Small intestine (tissue), 7 donors: Measurements from ENCODE around the gene PGAP3. TPM values are rescaled to one million over a fixed set of nuclear protein-coding genes. Genes with fewer than 3 reads are reported as not detected.

Experiments used
- DNase-seq, 2 donors: peaks; one replicate each; pipeline versions ENCODE4 v3.0.0 to v3.0.0-alpha.2; 2013
- FAIRE-seq: peaks from 2 replicates; lab custom pipeline; 2012; peaks lifted over from hg19 to GRCh38; lab: Jason Lieb, UNC
- H3K27ac ChIP-seq, 3 donors: one replicate each; pipeline ENCODE4 v1.5.1; 2013; ENCODE audit warnings: low read length in 2 of 3, mild to moderate bottlenecking in 2 of 3, control low read depth in 1 of 3, inconsistent platforms in 1 of 3, low read depth in 1 of 3, moderate library complexity in 1 of 3
- H3K27me3 ChIP-seq, 3 donors: one replicate each; pipeline ENCODE4 v1.6.1; 2013; ENCODE audit warnings: low read length in 3 of 3, inconsistent platforms in 1 of 3; ENCODE audit not compliant: control insufficient read depth in 3 of 3, insufficient read depth in 3 of 3
- H3K36me3 ChIP-seq, 3 donors: one replicate each; pipeline ENCODE4 v1.6.1; 2013; ENCODE audit warnings: low read length in 3 of 3, inconsistent platforms in 1 of 3, low read depth in 1 of 3, mild to moderate bottlenecking in 1 of 3, moderate library complexity in 1 of 3; ENCODE audit not compliant: control insufficient read depth in 3 of 3, insufficient read depth in 2 of 3
- H3K4me1 ChIP-seq, 3 donors: one replicate each; pipeline ENCODE4 v1.6.1; 2013; ENCODE audit warnings: low read length in 2 of 3, inconsistent platforms in 1 of 3, low read depth in 1 of 3, mild to moderate bottlenecking in 1 of 3, moderate library complexity in 1 of 3; ENCODE audit not compliant: control insufficient read depth in 3 of 3, insufficient read depth in 2 of 3
- H3K4me3 ChIP-seq, 3 donors: one replicate each; pipeline ENCODE4 v1.5.1; 2013; ENCODE audit warnings: low read length in 3 of 3, control low read depth in 1 of 3, inconsistent platforms in 1 of 3, low read depth in 1 of 3, mild to moderate bottlenecking in 1 of 3, moderate library complexity in 1 of 3
- H3K9me3 ChIP-seq, 2 donors: one replicate each; pipeline ENCODE4 v1.6.1; 2013; ENCODE audit warnings: low read depth in 1 of 2, low read length in 1 of 2; ENCODE audit not compliant: control insufficient read depth in 2 of 2, insufficient read depth in 1 of 2
- WGBS, 3 donors: extraction: QIAGEN DNeasy Blood & Tissue Kit; methylation state at CpG; one replicate each; pipeline ENCODE4 v1.1.7; 2013; 5-methylcytosine and 5-hydroxymethylcytosine counted together
- polyA plus RNA-seq, 4 donors: library from polyadenylated mRNA; stranded (reverse) in 3 of 4; unstranded in 1 of 4; fragments of 200-250 nt in 3 of 4; fragments of 120-200 nt in 1 of 4; gene quantifications; one replicate each; pipeline versions ENCODE4 v1.2.1 to v1.2.3, GENCODE V29; 2013
- donor health status: healthy with polysubstance abuse.
- donor health status: control.
- donor health status: control.
- donor health status: Bipolar disorder and iron deficiency.
- donor health status: healthy.

PGAP3 gene
- polyA plus RNA-seq, 4 donors: 20.6 to 41.1 (median 28.6) TPM

DNA sequence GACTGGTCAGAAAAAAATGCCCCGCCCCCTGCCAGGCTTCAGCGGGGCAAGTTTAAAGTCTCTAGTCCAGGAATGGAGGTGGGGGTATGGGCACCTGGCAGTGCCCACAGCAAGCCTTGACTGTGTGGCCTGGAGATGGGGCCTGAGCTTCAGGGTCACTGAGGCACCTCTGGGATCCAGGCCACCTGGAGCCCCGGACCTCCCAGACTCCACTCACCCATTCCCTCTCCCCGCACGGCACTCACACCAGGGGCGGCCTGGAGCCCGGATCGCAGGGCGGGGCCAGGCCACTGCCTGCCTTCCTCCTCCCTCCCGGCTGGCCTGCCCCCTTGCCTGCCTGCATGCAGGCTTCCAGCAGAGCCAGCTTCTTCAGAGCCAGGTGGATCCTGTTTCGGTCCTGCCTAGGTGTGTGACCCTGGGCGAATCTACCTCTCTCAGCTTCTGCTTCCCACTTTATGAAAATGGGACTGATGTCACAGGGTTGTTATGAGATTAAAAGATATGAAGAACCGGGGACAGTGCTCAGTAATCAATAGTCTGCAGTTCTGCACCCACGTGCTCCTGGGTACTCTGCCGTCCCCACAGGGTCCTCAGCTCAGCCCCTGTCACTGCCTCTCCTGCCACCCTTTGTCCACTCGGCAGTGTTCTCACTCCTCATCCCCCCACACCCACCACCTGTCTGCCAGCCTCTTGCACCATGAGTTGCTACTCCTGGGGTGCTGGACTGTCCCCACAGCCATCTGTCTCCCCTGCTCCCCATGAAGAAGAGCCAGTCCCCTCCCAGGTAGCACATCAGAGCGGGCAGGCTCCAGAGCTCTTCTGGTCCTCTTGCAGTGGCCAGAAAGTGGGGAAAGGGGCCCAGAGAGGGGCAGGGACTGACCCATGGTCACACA is 23.9 kb downstream of the PGAP3 start:
- no peak overlapping the region for H3K4me3 ChIP-seq
- peaks cover 0 to 4% of the 10 kb centered on the region in 2 donors for H3K9me3 ChIP-seq
- peaks cover 15 to 46% (median 20%) of the 10 kb centered on the region in 3 donors for H3K36me3 ChIP-seq
- peaks cover 0 to 22% (median 3%) of the 10 kb centered on the region in 3 donors for H3K27me3 ChIP-seq
- DNase-seq (peak; percentile 55 to 81), FAIRE-seq (no peak)
- WGBS, 3 donors: 15 to 47% (median 28%) methylated on average over 16 to 17 of the region's 17 CpGs
- peaks cover 0 to 36% (median 10%) of the 10 kb centered on the region in 3 donors for H3K4me1 ChIP-seq
- no peak overlapping the region for H3K27ac ChIP-seq

DNA sequence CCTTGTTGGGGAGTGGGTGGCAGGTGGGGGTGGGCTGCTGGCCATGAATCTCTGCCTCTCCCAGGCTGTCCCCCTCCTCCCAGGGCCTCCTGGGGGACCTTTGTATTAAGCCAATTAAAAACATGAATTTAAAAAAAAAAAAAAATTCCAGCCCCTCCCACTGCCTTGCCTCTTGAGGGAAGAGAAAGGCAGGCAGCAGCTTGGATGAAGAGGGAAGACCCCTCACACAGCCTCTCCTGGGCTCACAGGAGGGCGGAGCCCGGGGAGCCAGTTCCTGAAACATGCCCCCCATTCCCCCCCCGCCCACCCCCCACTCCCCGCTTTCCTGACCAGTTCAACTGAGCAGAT is 24.5 kb downstream of the PGAP3 start:
- H3K27me3 ChIP-seq: peaks cover 0 to 17% (median 2%) of the 10 kb centered on the region in 3 donors
- peaks cover 0 to 4% of the 10 kb centered on the region in 2 donors for H3K9me3 ChIP-seq
- no peak overlapping the region for H3K27ac ChIP-seq
- FAIRE-seq (no peak), DNase-seq (no peak)
- H3K36me3 ChIP-seq: peaks cover 15 to 52% (median 23%) of the 10 kb centered on the region in 3 donors
- peaks cover 0 to 32% (median 10%) of the 10 kb centered on the region in 3 donors for H3K4me1 ChIP-seq
- no peak overlapping the region for H3K4me3 ChIP-seq
- 33 to 59% (median 53%) methylated on average over 3 to 4 of the region's 4 CpGs for WGBS, 3 donors

DNA sequence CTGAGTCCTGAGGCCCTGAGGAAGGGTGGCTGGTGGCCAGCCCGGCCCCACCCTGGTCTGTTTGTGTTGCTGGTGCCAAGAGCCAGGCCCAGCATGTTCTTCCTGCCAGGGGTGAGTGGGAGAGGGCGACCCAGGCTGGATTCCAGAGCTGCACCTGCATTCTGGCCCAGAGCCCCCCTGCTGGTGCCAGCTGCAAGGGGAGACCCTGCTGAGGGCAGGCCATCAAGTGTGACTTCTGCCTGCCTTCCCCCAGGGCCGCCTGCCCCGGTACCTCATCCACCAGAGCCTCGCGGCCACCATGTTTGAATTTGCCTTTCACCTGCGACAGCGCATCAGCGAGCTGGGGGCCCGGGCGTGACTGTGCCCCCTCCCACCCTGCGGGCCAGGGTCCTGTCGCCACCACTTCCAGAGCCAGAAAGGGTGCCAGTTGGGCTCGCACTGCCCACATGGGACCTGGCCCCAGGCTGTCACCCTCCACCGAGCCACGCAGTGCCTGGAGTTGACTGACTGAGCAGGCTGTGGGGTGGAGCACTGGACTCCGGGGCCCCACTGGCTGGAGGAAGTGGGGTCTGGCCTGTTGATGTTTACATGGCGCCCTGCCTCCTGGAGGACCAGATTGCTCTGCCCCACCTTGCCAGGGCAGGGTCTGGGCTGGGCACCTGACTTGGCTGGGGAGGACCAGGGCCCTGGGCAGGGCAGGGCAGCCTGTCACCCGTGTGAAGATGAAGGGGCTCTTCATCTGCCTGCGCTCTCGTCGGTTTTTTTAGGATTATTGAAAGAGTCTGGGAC is 25.1 kb downstream of the PGAP3 start:
- peaks cover 0 to 17% (median 2%) of the 10 kb centered on the region in 3 donors for H3K27me3 ChIP-seq
- FAIRE-seq: no peak
- peaks cover 0 to 4% of the 10 kb centered on the region in 2 donors for H3K9me3 ChIP-seq
- 59 to 76% (median 74%) methylated on average over 22 of the region's 22 CpGs for WGBS, 3 donors
- peaks cover 15 to 58% (median 26%) of the 10 kb centered on the region in 3 donors for H3K36me3 ChIP-seq
- H3K4me1 ChIP-seq: peaks cover 0 to 31% (median 10%) of the 10 kb centered on the region in 3 donors
- no peak overlapping the region for H3K4me3 ChIP-seq
- no peak for DNase-seq
- H3K27ac ChIP-seq: no peak overlapping the region

DNA sequence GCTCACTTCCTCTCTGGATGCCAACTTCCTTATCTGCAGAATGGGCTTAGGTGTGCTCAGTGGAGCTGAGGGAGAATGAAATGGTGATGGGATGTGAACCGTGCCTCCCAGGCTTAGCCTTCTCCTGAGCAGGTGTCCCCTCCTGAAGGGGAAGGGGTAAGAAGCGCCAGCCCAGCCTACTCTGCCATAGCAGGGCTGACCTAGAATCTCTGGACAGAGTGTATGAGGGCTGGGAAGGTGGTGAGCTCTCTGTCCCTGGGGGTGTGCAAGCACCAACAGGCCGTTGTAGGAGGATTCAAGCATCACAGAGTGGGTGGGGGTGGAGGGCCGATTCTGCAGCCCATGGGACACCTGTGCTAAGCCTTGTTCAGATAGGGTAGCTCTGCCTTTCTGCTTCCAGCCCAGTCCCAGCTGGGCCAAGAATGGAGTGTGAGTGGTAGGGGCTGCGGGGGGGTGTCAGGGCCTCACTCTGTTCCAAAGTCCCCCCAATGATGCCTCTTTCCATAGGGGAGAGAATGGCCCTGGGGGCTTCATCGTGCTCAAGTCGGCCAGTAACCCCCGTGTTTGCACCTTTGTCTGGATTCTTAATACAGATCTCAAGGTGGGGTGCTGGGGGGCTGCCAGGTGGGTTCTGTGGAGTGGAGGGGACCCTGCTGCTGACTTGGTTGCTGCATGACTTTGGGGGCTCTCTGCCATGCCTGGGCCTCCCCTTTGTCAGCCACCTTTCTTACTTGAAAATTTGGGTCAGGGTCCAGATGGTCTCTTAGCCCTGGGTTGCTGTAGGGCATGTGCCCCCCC is 25.9 kb downstream of the PGAP3 start:
- Histone ChIP-seq H3K27me3 (peaks cover 0 to 10% (median 2%) of the 10 kb centered on the region in 3 donors), H3K4me3 (no peak overlapping the region), H3K9me3 (peaks cover 0 to 4% of the 10 kb centered on the region in 2 donors), H3K27ac (no peak overlapping the region), H3K4me1 (peaks cover 0 to 23% (median 7%) of the 10 kb centered on the region in 3 donors), H3K36me3 (peaks cover 15 to 64% (median 29%) of the 10 kb centered on the region in 3 donors)
- FAIRE-seq (no peak), DNase-seq (no peak)
- WGBS, 3 donors: 69 to 81% (median 74%) methylated on average over 8 of the region's 8 CpGs

DNA sequence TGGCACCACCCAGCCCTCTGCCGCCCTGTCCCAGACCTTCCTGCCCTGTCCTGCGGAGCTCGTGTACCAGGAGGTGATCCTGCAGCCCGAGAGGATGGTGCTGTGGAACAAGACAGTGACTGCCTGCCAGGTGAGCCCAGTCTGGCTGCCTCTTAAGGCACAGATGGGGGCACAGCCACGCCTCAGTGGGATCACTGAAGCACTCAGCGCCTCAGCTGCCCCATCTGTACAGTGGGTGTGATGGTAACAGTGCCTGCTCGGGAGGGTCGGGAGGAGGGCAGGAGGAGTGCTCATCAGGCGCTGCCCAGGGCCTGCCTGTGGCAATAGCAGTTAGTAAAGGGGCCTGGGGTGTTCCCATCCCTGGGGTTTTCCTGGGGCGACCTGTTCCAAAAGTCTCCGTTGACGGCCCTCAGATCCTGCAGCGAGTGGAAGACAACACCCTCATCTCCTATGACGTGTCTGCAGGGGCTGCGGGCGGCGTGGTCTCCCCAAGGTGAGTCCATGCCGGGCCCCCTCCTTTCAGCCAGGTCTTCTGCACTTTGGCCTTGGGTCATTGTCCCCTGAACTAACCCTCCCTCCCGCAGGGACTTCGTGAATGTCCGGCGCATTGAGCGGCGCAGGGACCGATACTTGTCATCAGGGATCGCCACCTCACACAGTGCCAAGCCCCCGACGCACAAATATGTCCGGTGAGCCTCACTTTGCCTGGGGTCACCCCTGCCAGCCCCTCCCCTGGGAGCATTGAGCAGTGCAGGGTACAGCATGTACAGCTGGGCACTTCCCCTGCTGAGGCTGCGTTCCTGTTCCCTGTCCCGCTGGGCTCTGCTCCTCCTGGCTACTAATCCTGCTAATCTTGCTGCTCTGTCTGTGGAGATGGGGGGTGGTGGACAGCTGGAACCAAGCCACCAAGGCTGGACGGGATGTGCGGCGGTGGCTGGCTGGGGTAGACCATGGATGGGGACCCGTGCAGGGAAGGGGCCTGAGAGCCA is 27.2 kb downstream of the PGAP3 start:
- H3K27ac ChIP-seq: no peak overlapping the region
- FAIRE-seq (no peak), DNase-seq (no peak)
- H3K9me3 ChIP-seq: no peaks in the 10 kb centered on the region
- no peak overlapping the region for H3K4me3 ChIP-seq
- 88 to 90% (median 88%) methylated on average over 33 to 35 of the region's 35 CpGs for WGBS, 3 donors
- H3K36me3 ChIP-seq: peaks cover 15 to 77% (median 33%) of the 10 kb centered on the region in 3 donors
- no peaks in the 10 kb centered on the region for H3K27me3 ChIP-seq
- peaks cover 0 to 15% (median 7%) of the 10 kb centered on the region in 3 donors for H3K4me1 ChIP-seq

DNA sequence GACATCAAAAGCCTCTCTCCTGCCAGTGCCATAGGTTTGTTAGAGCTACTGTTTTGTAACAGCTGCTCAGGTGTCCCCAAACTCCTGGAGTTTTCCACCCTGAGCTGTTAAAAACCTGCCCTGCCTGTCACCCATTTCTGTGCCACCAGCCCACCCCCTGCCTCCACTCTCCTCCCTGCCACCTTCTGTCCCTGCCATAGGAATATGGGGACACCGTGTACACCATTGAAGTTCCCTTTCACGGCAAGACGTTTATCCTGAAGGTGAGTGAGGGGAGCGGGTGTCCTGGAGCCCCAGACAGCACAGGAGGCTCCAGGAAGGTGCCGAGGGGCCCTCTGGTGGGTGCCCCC is 27.9 kb downstream of the PGAP3 start:
- DNase-seq: no peak
- H3K4me3 ChIP-seq: no peak overlapping the region
- no peaks in the 10 kb centered on the region for H3K27me3 ChIP-seq
- H3K9me3 ChIP-seq: no peaks in the 10 kb centered on the region
- H3K4me1 ChIP-seq: peaks cover 0 to 15% (median 7%) of the 10 kb centered on the region in 3 donors
- H3K36me3 ChIP-seq: peaks cover 15 to 82% (median 33%) of the 10 kb centered on the region in 3 donors
- peak overlapping the region in 1 of 3 donors; percentile 0 for H3K27ac ChIP-seq
- WGBS, 3 donors: 79 to 86% (median 79%) methylated on average over 5 of the region's 5 CpGs
- no peak for FAIRE-seq

DNA sequence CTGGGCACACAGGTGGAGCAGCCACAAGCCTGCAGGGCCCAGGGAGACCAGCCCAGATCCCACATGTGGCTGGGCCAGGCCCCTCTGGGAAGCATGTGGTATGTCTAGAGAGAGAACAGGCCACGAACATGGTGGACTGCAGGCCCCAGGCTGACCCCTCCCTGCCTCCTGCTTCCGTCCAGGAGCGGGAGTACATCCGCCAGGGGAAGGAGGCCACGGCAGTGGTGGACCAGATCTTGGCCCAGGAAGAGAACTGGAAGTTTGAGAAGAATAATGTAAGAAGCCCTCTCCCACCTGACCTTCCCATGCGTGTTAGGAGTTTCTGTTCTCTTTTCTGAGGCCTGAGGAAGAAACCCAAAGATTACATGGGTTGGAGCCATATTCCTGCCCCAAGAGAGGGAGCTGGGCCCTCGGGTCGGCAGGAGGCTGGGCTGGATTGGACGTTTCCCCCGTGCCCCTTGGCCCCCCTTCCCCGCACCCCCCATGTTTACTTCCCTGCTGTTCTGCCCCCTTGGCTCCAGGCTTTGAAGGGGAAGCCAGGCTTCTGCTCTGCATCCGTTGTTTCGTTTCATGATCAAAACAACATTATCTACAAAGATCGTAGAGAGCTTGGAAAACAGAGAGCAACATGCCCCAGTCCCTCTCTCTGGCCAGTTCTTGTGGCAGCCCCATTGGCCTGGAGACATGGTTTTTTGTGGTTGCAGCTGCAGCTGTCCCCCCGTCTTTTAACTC is 28.4 kb downstream of the PGAP3 start:
- H3K27ac ChIP-seq: peak overlapping the region in 1 of 3 donors; percentile 5
- WGBS, 3 donors: 61 to 79% (median 73%) methylated on average over 15 of the region's 15 CpGs
- no peaks in the 10 kb centered on the region for H3K27me3 ChIP-seq
- no peak overlapping the region for H3K4me3 ChIP-seq
- H3K4me1 ChIP-seq: peaks cover 0 to 15% (median 7%) of the 10 kb centered on the region in 3 donors
- H3K9me3 ChIP-seq: no peaks in the 10 kb centered on the region
- DNase-seq (no peak), FAIRE-seq (no peak)
- H3K36me3 ChIP-seq: peaks cover 15 to 87% (median 33%) of the 10 kb centered on the region in 3 donors
